H1 (cell line): ENCODE results near the gene ACOT2. TPM values are rescaled to one million over a fixed set of nuclear protein-coding genes. Genes with fewer than 3 reads are reported as not detected.

Source experiments
- CTCF ChIA-PET: fragments of 300-600 bp; sonication (Branson Sonifier 250); formaldehyde crosslinking; loops from one replicate; lab custom pipeline; 2021; ENCODE audit not compliant: partially characterized antibody; lab: Charles Lee
- POLR2A ChIA-PET: fragments of 300-600 bp; sonication (Branson Sonifier 250); formaldehyde crosslinking; loops from one replicate; lab custom pipeline; 2021; ENCODE audit warnings: inconsistent platforms; ENCODE audit not compliant: partially characterized antibody; lab: Charles Lee
- DNase-seq, 2 experiments: peaks; one replicate each; pipeline versions ENCODE4 v3.0.0 to v3.0.0-alpha.2; 2010 to 2022; ENCODE audit warnings: low spot score in 2 of 2, low read depth in 1 of 2, mixed read lengths in 1 of 2
- FAIRE-seq: peaks from 2 replicates; lab custom pipeline; 2011; peaks lifted over from hg19 to GRCh38; lab: Jason Lieb, UNC
- H2AFZ ChIP-seq: 2 replicates; pipeline ENCODE4 v1.8.1; 2012; ENCODE audit warnings: low read length, inconsistent platforms
- H2AK5ac ChIP-seq: 2 replicates; pipeline ENCODE4 v1.6.1; 2013; ENCODE audit warnings: low read depth, low read length
- H2BK120ac ChIP-seq: replicated peaks from 2 replicates; pipeline ENCODE3; 2013; ENCODE audit warnings: low read depth, low read length, inconsistent platforms
- H2BK12ac ChIP-seq: 2 replicates; pipeline ENCODE4 v1.6.1; 2013; ENCODE audit warnings: low read depth, low read length
- H2BK15ac ChIP-seq: 2 replicates; pipeline ENCODE4 v1.6.1; 2013; ENCODE audit warnings: low read length
- H2BK20ac ChIP-seq: 2 replicates; pipeline ENCODE4 v1.6.1; 2013; ENCODE audit warnings: low read length
- H2BK5ac ChIP-seq: 2 replicates; pipeline ENCODE4 v1.6.1; 2013; ENCODE audit warnings: low read depth, low read length
- H3K14ac ChIP-seq: 2 replicates; pipeline ENCODE4 v1.6.1; 2013; ENCODE audit warnings: inconsistent platforms; ENCODE audit not compliant: insufficient read length
- H3K18ac ChIP-seq: 2 replicates; pipeline ENCODE4 v1.6.1; 2013; ENCODE audit warnings: low read length; ENCODE audit errors: extremely low read depth
- H3K23ac ChIP-seq: 2 replicates; pipeline ENCODE4 v1.6.1; 2013; ENCODE audit warnings: inconsistent platforms; ENCODE audit not compliant: insufficient read length
- H3K23me2 ChIP-seq: 2 replicates; pipeline ENCODE4 v1.6.1; 2013; ENCODE audit warnings: low read depth, low read length
- H3K27ac ChIP-seq: 2 replicates; pipeline ENCODE4 v1.6.1; 2011; ENCODE audit warnings: low read depth, low read length, inconsistent platforms
- H3K27me3 ChIP-seq, 4 experiments: replicated peaks in 1 of 4; 1 replicate in 1 of 4; 2 replicates in 3 of 4; pipeline versions ENCODE4 v1.6.1 to v1.8.1; 2011 to 2013; ENCODE audit warnings: low read length in 3 of 4, mild to moderate bottlenecking in 3 of 4, inconsistent platforms in 2 of 4, mixed read lengths in 2 of 4, moderate library complexity in 1 of 4; ENCODE audit not compliant: control insufficient read depth in 3 of 4, insufficient read depth in 3 of 4; ENCODE audit errors: extremely low read depth in 1 of 4
- H3K36me3 ChIP-seq, 4 experiments: 2 replicates each; pipeline versions ENCODE4 v1.6.1 to v1.8.1; 2011 to 2013; ENCODE audit warnings: mild to moderate bottlenecking in 4 of 4, low read length in 3 of 4, moderate library complexity in 2 of 4, control low read depth in 1 of 4, inconsistent platforms in 1 of 4; ENCODE audit not compliant: insufficient read depth in 4 of 4, control insufficient read depth in 2 of 4
- H3K4ac ChIP-seq: replicated peaks from 2 replicates; pipeline ENCODE3; 2013; ENCODE audit warnings: low read length, low read depth, mixed read lengths, inconsistent platforms; ENCODE audit not compliant: insufficient read length
- H3K4me1 ChIP-seq, 4 experiments: replicated peaks in 1 of 4; 1 replicate in 1 of 4; 2 replicates in 3 of 4; pipeline versions ENCODE4 v1.6.1 to v1.8.1; 2011 to 2013; ENCODE audit warnings: low read length in 3 of 4, inconsistent platforms in 2 of 4, mixed read lengths in 1 of 4; ENCODE audit not compliant: insufficient read depth in 4 of 4, control insufficient read depth in 3 of 4
- H3K4me2 ChIP-seq, 2 experiments: 2 replicates each; pipeline versions ENCODE4 v1.6.1 to v1.8.1; 2011 to 2013; ENCODE audit warnings: low read depth in 2 of 2, low read length in 2 of 2, control low read depth in 1 of 2, inconsistent platforms in 1 of 2, mild to moderate bottlenecking in 1 of 2; ENCODE audit not compliant: insufficient read depth in 1 of 2
- H3K4me3 ChIP-seq, 4 experiments: fragments of 200-600, 300-600 bp in 1 of 4; sonication (generic), shearing (Covaris generic), sonication (Bioruptor Twin) in 1 of 4; 2 replicates each; pipeline versions ENCODE4 v1.5.1 to v1.8.1; 2011 to 2016; ENCODE audit warnings: low read length in 4 of 4, low read depth in 3 of 4, control low read depth in 2 of 4, inconsistent platforms in 2 of 4, mild to moderate bottlenecking in 2 of 4, mixed read lengths in 1 of 4, moderate library complexity in 1 of 4; ENCODE audit not compliant: insufficient read depth in 2 of 4; ENCODE audit errors: extremely low read depth in 1 of 4
- H3K56ac ChIP-seq: replicated peaks from 2 replicates; pipeline ENCODE3; 2013; ENCODE audit warnings: low read depth, mild to moderate bottlenecking, mixed read lengths, low read length, inconsistent platforms; ENCODE audit not compliant: insufficient read length
- H3K79me1 ChIP-seq: 2 replicates; pipeline ENCODE4 v1.6.1; 2013; ENCODE audit warnings: low read depth, low read length, control low read depth
- H3K79me2 ChIP-seq, 2 experiments: 2 replicates each; pipeline versions ENCODE4 v1.6.1 to v1.8.1; 2012 to 2013; ENCODE audit warnings: low read length in 2 of 2, mild to moderate bottlenecking in 2 of 2, inconsistent platforms in 1 of 2; ENCODE audit not compliant: insufficient read depth in 2 of 2, control insufficient read depth in 1 of 2
- H3K9ac ChIP-seq, 4 experiments: replicated peaks in 1 of 4; 1 replicate in 1 of 4; 2 replicates in 3 of 4; pipeline versions ENCODE4 v1.6.1 to v1.8.1; 2011 to 2013; ENCODE audit warnings: low read depth in 3 of 4, low read length in 3 of 4, control low read depth in 2 of 4, mild to moderate bottlenecking in 2 of 4, moderate library complexity in 2 of 4, inconsistent platforms in 1 of 4; ENCODE audit errors: extremely low read depth in 1 of 4
- H3K9me3 ChIP-seq, 2 experiments: 2 replicates each; pipeline versions ENCODE4 v1.6.1 to v1.8.1; 2012 to 2013; ENCODE audit warnings: mild to moderate bottlenecking in 2 of 2, moderate library complexity in 2 of 2, control low read depth in 1 of 2, inconsistent platforms in 1 of 2, low read depth in 1 of 2, low read length in 1 of 2, mixed read lengths in 1 of 2; ENCODE audit not compliant: insufficient read depth in 2 of 2
- H4K20me1 ChIP-seq, 2 experiments: replicated peaks in 1 of 2; 2 replicates each; pipeline versions ENCODE3 to v1.8.1; 2011 to 2013; ENCODE audit warnings: inconsistent platforms in 2 of 2, low read length in 2 of 2, mild to moderate bottlenecking in 1 of 2; ENCODE audit not compliant: insufficient read depth in 2 of 2, control insufficient read depth in 1 of 2
- H4K5ac ChIP-seq: 2 replicates; pipeline ENCODE4 v1.6.1; 2013; ENCODE audit warnings: low read length, low read depth, mixed read lengths, inconsistent platforms; ENCODE audit not compliant: insufficient read length
- H4K8ac ChIP-seq: 2 replicates; pipeline ENCODE4 v1.8.0; 2013; ENCODE audit warnings: mild to moderate bottlenecking, moderate library complexity, low read length, inconsistent platforms; ENCODE audit not compliant: insufficient read depth; ENCODE audit errors: extremely low read depth
- H4K91ac ChIP-seq: replicated peaks from 2 replicates; pipeline ENCODE3; 2013; ENCODE audit warnings: low read length, mixed read lengths, inconsistent platforms; ENCODE audit not compliant: insufficient read length
- BCL11A ChIP-seq, 2 experiments: IDR thresholded peaks; one replicate each; pipeline ENCODE4 v1.6.1; 2011; ENCODE audit warnings: low read depth in 2 of 2, low read length in 2 of 2, mild to moderate bottlenecking in 2 of 2
- CREB1 ChIP-seq: IDR thresholded peaks from 2 replicates; pipeline ENCODE4 v1.6.1; 2012; ENCODE audit warnings: inconsistent platforms
- HDAC2 ChIP-seq, 2 experiments: fragments of 300-600 bp in 1 of 2; sonication (generic) in 1 of 2; IDR thresholded peaks; 2 replicates each; pipeline ENCODE4 v1.6.1; 2011 to 2012; ENCODE audit warnings: low read depth in 2 of 2, low read length in 2 of 2, mild to moderate bottlenecking in 2 of 2, moderate library complexity in 2 of 2, borderline replicate concordance in 1 of 2, inconsistent platforms in 1 of 2
- KDM5A ChIP-seq: fragments of 200-600 bp; IDR thresholded peaks from 2 replicates; pipeline ENCODE4 v1.7.1; 2012; ENCODE audit warnings: mild to moderate bottlenecking, low read length, inconsistent platforms, mixed read lengths
- NANOG ChIP-seq: IDR thresholded peaks from 2 replicates; pipeline ENCODE4 v1.6.1; 2011; ENCODE audit warnings: low read length, low read depth, mild to moderate bottlenecking, inconsistent platforms; ENCODE audit not compliant: insufficient read depth, poor library complexity, severe bottlenecking
- PHF8 ChIP-seq: fragments of 200-600 bp; sonication (generic); conservative IDR thresholded peaks from 2 replicates; pipeline ENCODE4 v1.7.1; 2012; ENCODE audit warnings: low read depth, mild to moderate bottlenecking, inconsistent platforms, low read length, moderate library complexity
- TEAD4 ChIP-seq: IDR thresholded peaks from 2 replicates; pipeline ENCODE4 v1.6.1; 2012; ENCODE audit warnings: low read depth, low read length, inconsistent platforms, mixed read lengths
- WGBS, 2 experiments: shearing (Covaris generic) in 1 of 2; methylation state at CpG; one replicate each; pipeline versions ENCODE4 v1.1.6 to v1.1.7; 2013 to 2015; ENCODE audit warnings: low lambda C conversion rate in 2 of 2, mixed read lengths in 2 of 2, inconsistent platforms in 1 of 2, low coverage in 1 of 2, missing lambda C conversion rate in 1 of 2; ENCODE audit not compliant: insufficient replicate concordance in 2 of 2, insufficient coverage in 1 of 2, insufficient read length in 1 of 2; ENCODE audit errors: extremely low coverage in 1 of 2, missing lambda C conversion rate in 1 of 2; 5-methylcytosine and 5-hydroxymethylcytosine counted together
- polyA plus RNA-seq, 7 experiments: library from polyadenylated mRNA; depleted of rRNA in 3 of 7; stranded (reverse) in 5 of 7; unstranded in 2 of 7; fragments of >200 nt in 5 of 7; fragments of 200-250 nt in 2 of 7; gene quantifications; 1 replicate in 5 of 7; 2 replicates in 1 of 7; 4 replicates in 1 of 7; pipeline versions ENCODE4 v1.2.1 to v1.2.3, GENCODE V29; 2011 to 2013; ENCODE audit warnings: missing spikeins in 2 of 7, mixed read lengths in 2 of 7
- total RNA-seq: library from RNA; stranded (reverse); fragmentation: NEBNext Ultra II Directional; extraction: Animal tissue kit (Norgen Biotek cat#: 25700); gene quantifications from 2 replicates; pipeline ENCODE4 v1.2.1, GENCODE V29; 2021
- TF ChIP-seq, protein P1 (sequence below): IDR thresholded peaks from 2 replicates; pipeline ENCODE4 v1.6.1; 2011; ENCODE audit warnings: low read length, improper control_type of control experiment

The ACOT2 gene
- total and polyA plus RNA-seq, 2 of the 8 experiments (the other 6 are each of a cell fraction or from before 2014, with no cell fraction given): 5.8 to 5.9 TPM

- Histone ChIP-seq H4K20me1 (peaks cover 0 to 3% of the 10 kb centered on the region in 2 experiments), H2BK20ac (no peak overlapping the region), H3K9me3 (no peaks in the 10 kb centered on the region), H2BK15ac (no peak overlapping the region), H3K4ac (no peak overlapping the region), H3K27ac (no peak overlapping the region), H3K56ac (no peak overlapping the region), H2AK5ac (no peak overlapping the region), H3K18ac (no peak overlapping the region), H2BK12ac (no peak overlapping the region), H2AFZ (no peak overlapping the region), H4K8ac (no peak overlapping the region), H2BK120ac (no peak overlapping the region), H3K4me3 (no peak overlapping the region), H2BK5ac (no peak overlapping the region), H3K23ac (no peak overlapping the region), H3K14ac (no peak overlapping the region), H3K23me2 (peaks cover 5% of the 10 kb centered on the region; the same call in 1 of the 2 replicates), H3K79me1 (no peaks in the 10 kb centered on the region), H4K91ac (no peak overlapping the region), H3K4me1 (peaks cover 0 to 5% (median 0%) of the 10 kb centered on the region in 4 experiments; a peak in 1 of 7 replicates), H3K9ac (no peak overlapping the region; a peak in 1 of 7 replicates), H3K4me2 (no peak overlapping the region; a peak in 1 of 4 replicates), H3K27me3 (peaks cover 0 to 32% (median 12%) of the 10 kb centered on the region in 4 experiments; a peak in 5 of 7 replicates), H3K36me3 (no peaks in the 10 kb centered on the region), H4K5ac (no peak overlapping the region), H3K79me2 (no peaks in the 10 kb centered on the region)
- no peak for DNase-seq
- 72% methylated on average over 4 of the region's 4 CpGs; no CpG with 5 or more reads in 1 of the 2 experiments for WGBS, 2 experiments
- ChIA-PET POLR2A (interaction anchor here (1.0 to 1.5 kb wide), 3 partner anchors 18 to 126 kb away, joined by 3 to 5 read pairs (median 3); partner anchors contain the start of genes ACOT2 and RIOX1), CTCF (interaction anchor here (1.7 kb wide), 1 partner anchor 16 kb away, joined by 5 read pairs; no protein-coding TSS in a partner anchor)
- no peak for TF ChIP-seq CREB1
- TF ChIP-seq BCL11A (IDR thresholded peaks at IDR 0.05; ENCODE audit: low read depth in 2 of 2, low read length in 2 of 2): no peak
- peak; percentile 56 for TF ChIP-seq NANOG
- no peak for TF ChIP-seq TEAD4
- TF ChIP-seq PHF8: no peak
- no peak for TF ChIP-seq KDM5A
- no peak for TF ChIP-seq HDAC2 (IDR thresholded peaks at IDR 0.05; ENCODE audit: borderline replicate concordance in 1 of 2, low read depth in 2 of 2, low read length in 2 of 2)
- TF ChIP-seq, protein P1, sequence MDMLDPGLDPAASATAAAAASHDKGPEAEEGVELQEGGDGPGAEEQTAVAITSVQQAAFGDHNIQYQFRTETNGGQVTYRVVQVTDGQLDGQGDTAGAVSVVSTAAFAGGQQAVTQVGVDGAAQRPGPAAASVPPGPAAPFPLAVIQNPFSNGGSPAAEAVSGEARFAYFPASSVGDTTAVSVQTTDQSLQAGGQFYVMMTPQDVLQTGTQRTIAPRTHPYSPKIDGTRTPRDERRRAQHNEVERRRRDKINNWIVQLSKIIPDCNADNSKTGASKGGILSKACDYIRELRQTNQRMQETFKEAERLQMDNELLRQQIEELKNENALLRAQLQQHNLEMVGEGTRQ: no peak
- FAIRE-seq: no peak
These were observed 47.8 kb downstream of the ACOT2 start for GRCh38 chr14:73616831-73617230.
